ENCODE measurements around the gene RTP2. TPM values are rescaled to one million over a fixed set of nuclear protein-coding genes. Genes with fewer than 3 reads are reported as not detected.

Gene RTP2
- total RNA-seq, 4 donors from 2014 or later: not detected

GRCh38 chr3:187746059-187746441 lies 43.7 kb upstream of the RTP2 start:
- TF ChIP-seq POLR2AphosphoS5 (IDR thresholded peaks at IDR 0.05) (no peak), EP300 (IDR thresholded peaks at IDR 0.05) (no peak), POLR2A (IDR thresholded peaks at IDR 0.05) (no peak)
- TF ChIP-seq, protein P1, sequence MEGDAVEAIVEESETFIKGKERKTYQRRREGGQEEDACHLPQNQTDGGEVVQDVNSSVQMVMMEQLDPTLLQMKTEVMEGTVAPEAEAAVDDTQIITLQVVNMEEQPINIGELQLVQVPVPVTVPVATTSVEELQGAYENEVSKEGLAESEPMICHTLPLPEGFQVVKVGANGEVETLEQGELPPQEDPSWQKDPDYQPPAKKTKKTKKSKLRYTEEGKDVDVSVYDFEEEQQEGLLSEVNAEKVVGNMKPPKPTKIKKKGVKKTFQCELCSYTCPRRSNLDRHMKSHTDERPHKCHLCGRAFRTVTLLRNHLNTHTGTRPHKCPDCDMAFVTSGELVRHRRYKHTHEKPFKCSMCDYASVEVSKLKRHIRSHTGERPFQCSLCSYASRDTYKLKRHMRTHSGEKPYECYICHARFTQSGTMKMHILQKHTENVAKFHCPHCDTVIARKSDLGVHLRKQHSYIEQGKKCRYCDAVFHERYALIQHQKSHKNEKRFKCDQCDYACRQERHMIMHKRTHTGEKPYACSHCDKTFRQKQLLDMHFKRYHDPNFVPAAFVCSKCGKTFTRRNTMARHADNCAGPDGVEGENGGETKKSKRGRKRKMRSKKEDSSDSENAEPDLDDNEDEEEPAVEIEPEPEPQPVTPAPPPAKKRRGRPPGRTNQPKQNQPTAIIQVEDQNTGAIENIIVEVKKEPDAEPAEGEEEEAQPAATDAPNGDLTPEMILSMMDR (IDR thresholded peaks at IDR 0.05): no peak
- Histone ChIP-seq H3K9me3 (no peaks in the 10 kb centered on the region), H3K4me1 (peaks cover 40% of the 10 kb centered on the region), H3K27me3 (no peaks in the 10 kb centered on the region), H3K36me3 (no peaks in the 10 kb centered on the region), H3K4me3 (peak overlapping the region; percentile 93), H3K27ac (peak overlapping the region; percentile 100)
- 6% methylated on average over 6 of the region's 6 CpGs for WGBS
- no peak for DNase-seq (ENCODE audit: low spot score in 2 of 2)

- peaks cover 44% of the 10 kb centered on the region for H3K4me1 ChIP-seq
- no peaks in the 10 kb centered on the region for H3K27me3 ChIP-seq
- TF ChIP-seq POLR2A (IDR thresholded peaks at IDR 0.05) (peak; percentile 89 to 97), EP300 (IDR thresholded peaks at IDR 0.05) (peak; percentile 73), POLR2AphosphoS5 (IDR thresholded peaks at IDR 0.05) (peak; percentile 94 to 98 (median 98))
- TF ChIP-seq, protein P1 (IDR thresholded peaks at IDR 0.05): no peak
- H3K36me3 ChIP-seq: no peaks in the 10 kb centered on the region
- no peaks in the 10 kb centered on the region for H3K9me3 ChIP-seq
- DNase-seq (ENCODE audit: low spot score in 2 of 2): peak; percentile 96 to 97
- WGBS: under 1% methylated on average over 35 of the region's 40 CpGs
- peak within 1 kb of the TSS; percentile 100 for H3K27ac ChIP-seq
- H3K4me3 ChIP-seq: peak within 1 kb of the TSS; percentile 93
Measured at GRCh38 chr3:187745201-187746058, 43.1 kb upstream of the RTP2 start, which contains the start of gene BCL6. TSS of gene BCL6 (minus strand) at chr3:187745468. CDS start at chr3:187733693, 11,775 bp downstream.

DNA sequence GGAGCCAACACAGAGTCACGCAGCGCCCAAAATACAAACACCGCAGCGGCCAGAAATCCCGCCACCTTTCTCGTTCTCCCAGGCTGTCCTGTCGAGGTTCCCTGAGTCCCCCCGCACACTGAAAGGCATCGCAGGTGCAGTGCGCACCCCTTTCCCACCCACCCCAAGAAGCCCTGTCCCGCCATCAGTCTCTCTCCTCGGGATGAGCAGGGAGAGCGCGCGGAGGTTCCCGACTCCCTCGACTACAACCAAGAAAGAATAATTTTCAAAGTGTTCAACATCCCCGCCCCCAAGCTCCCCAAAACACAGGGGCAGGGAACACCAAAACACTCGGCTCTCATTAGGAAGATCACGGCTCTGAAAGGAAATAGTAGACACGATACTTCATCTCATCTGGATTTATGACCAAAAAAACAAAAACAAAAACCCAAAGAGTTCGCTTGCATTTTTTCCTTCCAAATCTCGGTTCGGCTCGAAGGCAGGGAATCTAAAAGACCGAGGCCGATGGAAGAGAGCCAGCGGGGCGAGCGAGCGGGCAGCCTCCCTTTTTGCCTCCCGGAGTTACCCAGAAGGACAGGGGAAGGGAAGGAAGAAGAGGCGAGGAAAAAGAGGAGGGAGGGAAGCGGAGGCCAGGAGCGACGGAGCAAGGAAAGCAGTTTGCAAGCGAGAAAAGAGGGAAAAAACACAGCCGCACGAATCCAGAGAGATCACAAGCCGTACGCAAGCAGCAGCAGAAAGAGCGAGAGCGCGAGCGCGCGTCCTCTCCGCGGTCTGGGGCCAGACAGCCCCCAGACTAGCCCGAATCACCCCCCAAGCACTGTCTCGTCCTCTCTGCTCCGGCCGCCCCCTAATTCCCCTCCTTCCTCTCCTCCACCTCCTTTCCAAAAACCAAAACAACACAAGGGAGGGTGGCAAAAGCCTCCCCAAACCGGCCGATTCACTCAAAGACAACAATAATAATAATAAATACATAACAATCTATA lies 42.1 kb upstream of the RTP2 start:
- no peak for TF ChIP-seq EP300 (IDR thresholded peaks at IDR 0.05)
- TF ChIP-seq, protein P1 (IDR thresholded peaks at IDR 0.05): no peak
- peak in 1 of 3 donors; percentile 35 for TF ChIP-seq POLR2AphosphoS5 (IDR thresholded peaks at IDR 0.05)
- peak in 1 of 2 donors; percentile 26 for TF ChIP-seq POLR2A (IDR thresholded peaks at IDR 0.05)
- peak overlapping the region; percentile 100 for H3K27ac ChIP-seq
- under 1% methylated on average over 55 of the region's 55 CpGs for WGBS
- H3K9me3 ChIP-seq: no peaks in the 10 kb centered on the region
- H3K36me3 ChIP-seq: no peaks in the 10 kb centered on the region
- H3K4me3 ChIP-seq: peak overlapping the region; percentile 93
- peak in 1 of 2 donors; percentile 86 for DNase-seq (ENCODE audit: low spot score in 2 of 2)
- H3K27me3 ChIP-seq: no peaks in the 10 kb centered on the region
- peaks cover 46% of the 10 kb centered on the region for H3K4me1 ChIP-seq

GRCh38 chr3:187743195-187744141 lies 41.1 kb upstream of the RTP2 start:
- H3K27me3 ChIP-seq: no peaks in the 10 kb centered on the region
- no peaks in the 10 kb centered on the region for H3K9me3 ChIP-seq
- no peaks in the 10 kb centered on the region for H3K36me3 ChIP-seq
- H3K4me3 ChIP-seq: peak overlapping the region; percentile 93
- H3K4me1 ChIP-seq: peaks cover 48% of the 10 kb centered on the region
- WGBS: 2% methylated on average over 45 of the region's 45 CpGs
- peak overlapping the region; percentile 100 for H3K27ac ChIP-seq
- DNase-seq (ENCODE audit: low spot score in 2 of 2): peak; percentile 88 to 89
- TF ChIP-seq POLR2A (IDR thresholded peaks at IDR 0.05) (peak in 1 of 2 donors; percentile 48), POLR2AphosphoS5 (IDR thresholded peaks at IDR 0.05) (peak in 2 of 3 donors; percentile 32 to 42)
- TF ChIP-seq, protein P1 (IDR thresholded peaks at IDR 0.05): no peak

All from suprapubic skin (tissue), 4 donors.